DMS114 treated with DMSO at 0.1 percent for 48 hours (cell line): Measurements from ENCODE around the gene TMEM158.

ENCODE experiments used
- DNase-seq: peaks from one replicate; lab custom pipeline; 2025; ENCODE audit not compliant: unreplicated experiment; lab: John Stamatoyannopoulos, UW

TMEM158 gene

GRCh38 chr3:45205126-45205525 lies 21.0 kb downstream of the TMEM158 start:
- DNase-seq = no peak

- no peak for DNase-seq
Observed at GRCh38 chr3:45204136-45204535, 22.0 kb downstream of the TMEM158 start.

GRCh38 chr3:45199837-45200648 lies 26.0 kb downstream of the TMEM158 start:
- DNase-seq = no peak

- DNase-seq = no peak
Observed at GRCh38 chr3:45198264-45199260, 27.5 kb downstream of the TMEM158 start.

GRCh38 chr3:45194791-45195190 lies 31.3 kb downstream of the TMEM158 start:
- DNase-seq = no peak

- no peak for DNase-seq
Observed at GRCh38 chr3:45191924-45192417, 34.1 kb downstream of the TMEM158 start.

- DNase-seq = no peak
Observed at GRCh38 chr3:45191424-45191823, 34.7 kb downstream of the TMEM158 start.

GRCh38 chr3:45188719-45189659 lies 37.1 kb downstream of the TMEM158 start:
- DNase-seq = no peak

GRCh38 chr3:45187694-45188141 lies 38.4 kb downstream of the TMEM158 start:
- no peak for DNase-seq

GRCh38 chr3:45186871-45187270 lies 39.2 kb downstream of the TMEM158 start:
- DNase-seq = no peak

GRCh38 chr3:45185461-45185860 lies 40.6 kb downstream of the TMEM158 start:
- DNase-seq = no peak

- DNase-seq = no peak
Observed at GRCh38 chr3:45185052-45185451, 41.0 kb downstream of the TMEM158 start.

- DNase-seq = no peak
Observed at GRCh38 chr3:45183872-45184262, 42.2 kb downstream of the TMEM158 start.

- no peak for DNase-seq
Observed at GRCh38 chr3:45182915-45183871, 42.9 kb downstream of the TMEM158 start.

GRCh38 chr3:45181496-45181895 lies 44.6 kb downstream of the TMEM158 start:
- no peak for DNase-seq

GRCh38 chr3:45180899-45181298 lies 45.2 kb downstream of the TMEM158 start:
- no peak for DNase-seq

GRCh38 chr3:45180051-45180450 lies 46.0 kb downstream of the TMEM158 start:
- DNase-seq = no peak

- no peak for DNase-seq
Observed at GRCh38 chr3:45179163-45179562, 46.9 kb downstream of the TMEM158 start.
